Activated CD4-positive, alpha-beta T cell treated with anti-CD3 and anti-CD28 coated beads for 1 hour (primary cell): ENCODE measurements around the gene SORD.
"Not testable (repeated sequence)": the region's sequence is repeated elsewhere in the genome, so short reads cannot be mapped to it uniquely, and the experiment has no call there.

Experiments used
- DNase-seq: peaks from one replicate; pipeline ENCODE4 v3.0.0-alpha.2; 2020

SORD gene

DNA sequence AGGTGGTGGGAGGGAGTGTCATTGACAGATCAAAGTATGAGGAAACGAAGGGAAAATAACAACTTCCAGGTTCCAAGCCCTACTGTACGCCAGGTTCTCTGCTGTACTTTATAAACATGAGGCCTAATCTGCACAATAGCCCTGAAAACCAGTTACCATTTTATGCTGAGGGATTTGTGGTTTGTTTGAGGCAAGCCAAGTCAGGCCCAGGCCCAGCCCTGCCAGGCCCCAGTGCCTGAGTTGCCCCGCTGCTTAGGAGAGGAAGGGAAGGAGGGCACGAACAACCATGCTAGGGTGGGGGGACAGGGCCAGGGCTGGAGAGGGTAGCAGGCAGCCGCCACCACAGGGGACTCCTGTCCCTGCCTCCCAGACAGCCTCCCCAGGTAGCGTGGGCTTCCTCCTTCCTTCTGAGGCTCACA, 47.0 kb downstream of the SORD start:
- DNase-seq: not testable (repeated sequence)

DNA sequence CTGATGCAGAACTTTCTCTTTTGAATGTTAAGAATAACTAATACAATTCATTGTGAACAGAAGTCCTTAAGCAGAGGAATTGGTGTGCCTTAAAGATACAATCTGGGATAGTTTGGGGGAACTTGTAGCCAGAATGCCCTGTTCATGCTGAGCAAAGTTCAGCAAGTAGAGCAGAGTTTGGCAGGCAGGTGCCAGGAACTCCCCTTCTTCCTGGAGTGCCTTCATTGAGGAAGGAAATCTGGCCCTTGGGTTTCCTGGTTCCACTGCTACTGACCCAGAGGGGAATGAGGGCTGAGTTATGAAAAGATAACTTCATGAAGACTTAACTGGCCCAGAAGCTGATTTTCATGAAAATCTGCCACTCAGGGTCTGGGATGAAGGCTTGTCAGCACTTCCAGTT, 50.6 kb downstream of the SORD start:
- DNase-seq: not testable (repeated sequence)

DNA sequence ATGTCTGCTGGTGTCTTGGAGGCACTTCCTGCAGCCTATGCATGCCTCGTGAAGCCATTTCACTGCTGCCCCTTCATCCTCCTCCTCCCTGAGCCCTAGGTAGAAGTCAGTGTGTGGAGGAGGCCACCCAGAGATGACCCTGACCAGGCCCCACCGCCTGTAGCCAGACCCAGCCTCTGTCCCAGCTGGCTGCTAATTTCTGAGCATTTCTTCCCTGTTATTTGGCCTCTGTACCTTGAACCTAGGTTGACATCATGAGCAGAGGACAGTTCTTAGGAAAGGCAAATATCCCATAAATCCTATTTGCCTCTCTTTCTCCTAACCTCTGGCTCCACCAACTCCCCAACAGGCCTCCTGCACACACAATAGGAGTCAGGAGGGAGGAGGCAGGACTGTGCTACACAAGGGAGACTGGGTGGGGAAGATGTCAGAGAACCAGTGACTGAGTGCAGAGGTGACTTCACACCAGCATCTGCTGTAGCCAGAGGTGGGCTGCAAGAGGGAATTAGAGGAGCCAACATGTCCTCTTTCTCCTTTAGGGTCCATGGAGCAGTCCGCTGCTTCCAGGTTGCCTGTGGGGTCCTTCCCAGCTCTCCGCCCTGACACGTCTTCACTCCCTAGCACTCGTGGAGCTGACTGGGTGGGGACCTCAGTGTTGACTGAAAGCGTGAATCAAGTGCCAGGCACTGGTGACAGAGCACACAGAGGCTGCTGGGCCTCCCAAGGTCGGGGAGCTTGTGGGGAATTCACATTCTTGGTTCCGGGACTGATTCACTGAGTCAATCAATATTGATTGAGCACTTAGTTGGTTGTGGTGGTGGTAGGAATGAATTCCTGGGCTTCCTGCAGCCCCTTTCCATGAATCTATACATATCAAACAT, 52.7 kb downstream of the SORD start:
- not testable (repeated sequence) for DNase-seq

DNA sequence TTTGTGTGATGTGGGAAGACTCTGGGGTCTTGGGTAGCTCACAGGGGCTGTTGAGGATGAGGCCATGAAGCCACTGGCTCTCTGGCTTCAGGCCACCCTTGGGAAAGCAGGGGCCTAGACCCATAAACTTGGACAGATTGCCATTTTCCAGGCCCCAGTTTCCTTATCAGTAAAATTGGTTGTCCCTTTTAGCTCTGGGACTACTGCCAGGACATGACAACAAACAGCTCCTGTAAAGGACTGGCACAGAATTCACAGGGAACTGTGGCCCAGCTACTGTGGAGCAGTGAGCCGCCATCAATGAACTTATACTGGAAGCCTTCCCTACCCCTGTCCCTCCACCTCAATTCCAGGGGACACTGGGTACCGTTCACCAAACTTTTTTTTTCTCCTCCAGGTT, 54.4 kb downstream of the SORD start:
- DNase-seq: not testable (repeated sequence)

DNA sequence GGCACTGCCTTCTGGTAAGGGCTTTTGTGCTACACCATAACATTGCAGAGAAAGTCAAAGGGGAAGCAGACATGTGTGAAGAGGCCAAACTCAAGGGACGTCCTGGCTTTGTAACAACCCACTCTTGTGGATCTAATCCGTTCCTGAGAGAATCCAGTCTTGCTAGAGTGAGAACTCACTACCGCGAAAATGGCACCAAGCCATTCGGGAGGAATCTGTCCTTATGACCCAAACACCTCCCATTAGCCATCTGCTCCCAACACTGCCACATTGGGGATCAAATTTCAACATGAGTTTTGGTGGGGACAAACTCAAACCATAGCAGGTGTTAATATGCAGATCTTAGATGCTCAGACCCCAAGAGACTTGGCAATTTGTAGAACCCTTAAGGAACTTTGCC, 56.2 kb downstream of the SORD start:
- not testable (repeated sequence) for DNase-seq

DNA sequence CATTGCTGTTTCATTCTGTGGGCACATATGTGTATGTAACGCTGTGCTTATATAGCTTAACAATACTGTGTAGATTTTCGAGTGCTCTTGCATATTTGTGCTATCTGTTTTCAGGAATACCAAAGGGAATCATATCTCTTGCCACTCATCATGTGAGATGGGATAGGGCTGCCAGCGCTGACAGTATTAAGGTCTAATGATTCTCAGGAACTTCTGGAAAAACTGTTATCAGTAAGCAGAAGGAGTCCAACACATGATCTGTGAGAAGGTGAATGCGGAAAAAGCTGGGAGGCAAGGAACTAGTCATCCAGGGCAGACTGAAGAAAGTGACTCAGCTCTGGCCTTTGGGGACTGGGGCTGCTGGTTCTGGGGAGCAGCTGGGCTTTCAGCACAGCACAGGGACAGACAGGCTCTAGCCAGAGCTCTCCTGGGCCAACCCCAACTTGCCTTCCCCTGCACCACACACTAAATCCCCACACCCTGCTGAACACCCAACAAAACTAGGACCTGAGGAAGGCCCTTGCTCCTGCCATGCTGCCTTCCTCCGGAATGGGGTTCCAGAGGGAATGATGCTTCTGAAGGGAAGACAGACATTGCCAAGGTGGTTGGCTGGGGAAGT, 56.7 kb downstream of the SORD start:
- not testable (repeated sequence) for DNase-seq

DNA sequence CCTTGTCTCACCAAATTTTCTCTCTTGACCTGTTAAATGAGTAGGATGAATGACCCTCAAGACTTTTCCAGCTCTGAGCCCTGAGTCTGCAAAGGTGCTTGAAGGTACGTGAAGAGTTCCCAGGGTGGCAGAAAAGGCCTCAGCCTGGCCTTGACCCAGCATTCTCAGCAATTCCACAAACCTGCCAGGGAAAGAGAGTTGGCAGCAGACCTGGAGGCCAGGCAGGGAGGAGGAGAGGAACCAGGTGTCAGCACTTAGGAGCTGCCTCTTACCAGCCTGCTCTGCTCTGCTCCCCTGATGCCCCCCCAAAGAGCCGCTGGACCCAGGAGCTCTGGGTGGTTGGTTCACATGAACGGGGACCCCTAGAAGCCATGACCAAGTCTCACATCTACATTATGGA, 57.6 kb downstream of the SORD start:
- DNase-seq: not testable (repeated sequence)

DNA sequence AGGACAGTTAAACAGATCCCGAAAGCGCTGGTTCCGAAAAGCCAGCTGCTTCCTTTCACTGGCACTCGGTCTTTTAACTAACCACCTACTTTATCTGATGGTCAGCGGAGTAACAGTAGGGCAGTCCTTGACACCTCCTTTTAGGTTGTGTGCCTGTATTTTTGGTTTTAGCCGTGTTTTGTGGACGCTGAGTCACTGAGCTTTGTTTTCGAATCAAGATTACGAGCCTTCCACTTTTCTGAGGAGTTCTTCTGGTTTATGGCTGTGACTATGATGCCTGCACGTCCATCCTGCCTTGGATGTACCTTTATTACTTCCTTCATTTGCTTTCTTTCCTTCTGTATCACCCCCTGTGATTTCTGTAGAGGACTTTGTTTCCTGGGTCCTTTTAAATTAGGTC, 59.4 kb downstream of the SORD start:
- DNase-seq: not testable (repeated sequence)

DNA sequence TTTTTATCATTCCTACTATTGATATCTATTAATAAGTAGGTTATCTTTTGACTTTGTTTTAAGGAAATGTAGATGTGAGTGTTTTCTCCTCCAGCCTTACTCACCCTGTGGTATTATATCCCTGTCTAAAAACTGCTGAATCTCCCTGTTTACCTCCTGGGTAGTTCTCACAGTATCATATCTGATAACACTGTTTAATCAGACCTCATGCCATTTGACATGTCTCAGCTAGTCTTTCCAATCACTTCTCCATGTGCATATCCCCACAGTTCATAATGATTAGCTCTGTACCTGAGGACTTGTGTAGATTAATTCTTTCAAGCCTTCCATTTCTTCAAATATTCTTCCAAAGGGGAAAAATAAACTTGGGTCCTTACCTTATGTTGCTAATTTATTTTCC, 60.2 kb downstream of the SORD start:
- DNase-seq: no peak

DNA sequence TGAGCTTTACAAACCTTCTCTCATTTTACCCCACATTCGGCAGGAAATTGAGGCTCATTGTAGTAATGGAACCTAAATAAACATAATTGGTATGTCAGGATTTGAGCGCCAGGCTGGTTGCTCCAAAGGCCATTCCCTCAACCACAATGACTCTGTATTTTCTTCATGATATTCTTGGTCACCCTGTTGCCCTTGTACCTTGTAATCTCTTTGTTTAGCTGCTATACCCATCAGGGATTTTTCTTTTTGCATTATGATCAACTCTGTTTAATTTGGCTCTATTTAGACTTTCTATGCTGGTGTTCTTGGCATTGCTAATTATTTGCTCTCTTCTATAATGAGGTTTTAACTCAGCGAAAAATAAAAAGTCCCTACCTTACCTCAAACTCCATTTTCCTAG, 61.2 kb downstream of the SORD start:
- no peak for DNase-seq

DNA sequence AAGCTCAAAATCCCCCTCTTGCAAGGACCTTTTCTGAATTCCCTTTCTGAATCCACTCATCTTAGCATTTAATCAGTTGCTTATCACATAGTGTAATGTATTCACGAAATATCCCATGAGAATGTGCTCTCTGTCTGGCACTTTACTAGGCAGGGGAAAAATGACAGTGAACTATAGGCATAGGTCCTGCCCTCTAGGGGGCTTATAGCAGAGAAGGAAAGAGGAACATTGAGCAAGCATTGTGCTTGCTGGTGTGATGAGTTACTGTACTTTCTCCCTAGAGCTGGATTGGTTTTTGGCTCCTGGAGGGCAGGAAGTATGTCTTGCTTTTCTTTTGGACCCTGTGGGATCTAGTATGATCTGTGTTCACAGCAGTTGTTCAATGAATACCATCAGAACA, 64.5 kb downstream of the SORD start:
- no peak for DNase-seq

DNA sequence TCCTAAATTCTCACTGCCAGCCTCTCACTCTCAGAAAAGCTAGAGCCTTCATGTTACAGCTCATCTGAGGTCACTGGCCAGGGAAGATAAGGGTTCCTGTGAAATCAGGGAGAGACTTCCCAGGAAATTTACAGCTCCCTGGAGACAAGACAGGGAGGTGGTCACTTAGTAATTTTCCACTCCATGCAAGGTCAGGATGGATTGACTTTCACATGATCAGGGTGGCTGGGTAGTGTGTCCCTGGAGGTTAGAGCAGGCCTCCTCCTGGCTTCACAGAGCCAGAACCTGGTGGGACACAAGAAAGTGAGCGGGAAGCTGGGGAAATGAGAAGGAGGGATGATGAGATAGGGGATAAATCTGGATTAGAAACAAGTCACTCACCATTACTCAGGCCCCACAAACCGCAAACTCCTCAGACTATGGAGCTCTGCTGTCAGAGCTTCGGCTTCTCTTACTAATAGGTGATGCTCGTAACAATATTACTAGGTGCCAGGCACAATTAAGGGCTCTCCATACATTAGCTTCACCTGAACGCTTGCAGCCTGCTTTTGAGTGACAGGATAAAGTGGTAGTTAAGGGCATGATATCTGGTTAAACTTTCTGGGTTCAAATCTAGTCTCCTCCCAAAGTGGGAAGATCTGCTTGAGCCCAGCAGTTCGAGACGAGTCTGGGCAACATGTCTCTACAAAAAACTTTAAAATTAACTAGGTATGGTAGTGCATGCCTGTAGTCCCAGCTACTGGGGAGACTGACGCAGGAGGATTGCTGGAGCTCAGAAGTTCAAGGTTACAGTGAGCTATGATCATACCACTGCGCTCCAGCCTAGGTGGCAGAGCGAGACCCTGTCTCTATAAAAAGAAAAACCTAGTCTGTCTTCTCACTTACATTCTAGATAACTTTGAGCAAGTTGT, 66.1 kb downstream of the SORD start:
- no peak for DNase-seq

DNA sequence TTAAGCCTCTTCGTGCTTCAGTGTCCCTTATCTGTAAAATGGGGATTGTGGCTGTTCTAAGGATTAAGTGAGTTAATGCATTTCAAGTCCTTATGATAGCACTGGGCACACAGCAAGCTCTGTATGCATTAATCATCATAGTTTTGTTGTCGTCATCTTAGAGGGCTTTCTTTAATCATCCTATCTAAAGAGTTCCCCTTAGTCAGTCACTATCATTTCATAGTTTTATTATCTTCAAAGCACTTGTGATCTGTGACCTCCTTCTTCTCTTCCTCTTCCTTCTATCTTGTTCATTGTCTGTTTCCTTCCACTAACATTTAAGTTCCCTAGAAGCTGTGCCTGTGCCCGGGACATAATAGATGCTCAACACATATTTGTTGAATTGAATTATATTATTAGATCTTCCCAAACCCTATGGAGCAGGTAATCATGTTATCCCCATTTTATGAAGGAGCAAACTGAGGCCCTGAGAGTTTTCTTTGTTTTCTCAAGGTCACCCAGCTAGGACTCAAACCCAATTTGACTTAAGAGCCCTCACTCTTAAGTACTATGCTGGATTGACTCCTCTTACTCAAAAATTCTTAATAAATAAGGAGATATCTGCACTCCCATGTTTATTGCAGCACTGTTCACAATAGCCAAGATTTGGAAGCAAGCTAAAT, 66.8 kb downstream of the SORD start:
- DNase-seq: no peak

DNA sequence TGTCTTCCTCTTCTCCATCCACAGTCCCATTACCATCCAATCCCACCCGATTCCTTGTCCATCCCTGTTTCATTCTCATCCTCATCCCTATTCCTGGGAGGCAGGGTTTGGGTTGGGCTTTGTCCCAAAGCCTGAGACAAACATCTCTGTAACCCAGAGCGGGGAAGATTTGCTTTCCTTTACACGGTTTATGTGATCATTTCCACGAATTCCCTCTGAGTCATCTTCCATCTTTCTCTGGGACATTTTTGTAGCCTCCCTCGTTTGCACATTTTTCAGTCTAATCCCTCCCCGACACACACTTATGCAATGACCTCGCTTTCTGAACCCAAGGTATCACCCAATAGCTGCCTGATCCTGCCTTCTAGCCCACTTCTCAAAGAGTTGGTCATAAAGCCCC, 68.2 kb downstream of the SORD start:
- DNase-seq: no peak

DNA sequence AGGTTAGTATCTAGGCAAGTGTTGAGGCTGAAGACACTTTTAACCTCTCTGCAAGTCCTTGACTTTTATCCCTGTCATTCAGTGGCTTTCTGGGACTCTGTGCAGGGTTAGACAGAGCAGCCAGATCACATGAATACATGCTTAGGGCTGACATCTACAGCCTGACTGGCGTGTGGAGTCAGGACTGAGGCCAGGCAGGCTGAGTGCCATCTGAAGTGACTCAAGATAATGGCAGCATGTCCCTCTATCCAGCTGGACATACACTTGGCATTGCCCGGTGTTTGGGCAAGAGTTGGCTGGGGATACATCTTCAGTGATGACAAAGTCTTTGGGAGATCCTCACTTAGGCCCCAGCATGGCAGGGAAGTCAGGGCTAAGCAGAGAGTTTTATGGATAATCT, 68.6 kb downstream of the SORD start:
- DNase-seq: no peak

DNA sequence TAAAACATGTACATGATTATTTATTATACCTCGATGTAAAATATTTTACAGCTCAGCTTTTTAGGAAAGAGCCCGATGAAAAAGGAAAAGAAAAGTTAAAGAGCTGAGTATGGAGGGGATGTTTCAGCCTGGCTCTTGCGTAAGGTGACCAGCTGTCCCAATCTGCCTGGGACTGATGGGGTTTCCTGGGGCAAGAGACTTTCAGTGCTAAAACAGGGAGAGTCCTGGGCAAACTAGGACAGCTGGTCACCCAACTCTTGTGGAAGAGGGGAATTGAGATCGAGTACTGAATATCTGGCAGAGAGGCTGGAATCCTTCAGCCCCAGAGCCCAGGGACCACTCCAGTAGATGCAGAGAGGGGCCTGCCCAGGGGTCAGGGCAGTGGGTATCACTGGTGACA, 70.0 kb downstream of the SORD start:
- DNase-seq: no peak

DNA sequence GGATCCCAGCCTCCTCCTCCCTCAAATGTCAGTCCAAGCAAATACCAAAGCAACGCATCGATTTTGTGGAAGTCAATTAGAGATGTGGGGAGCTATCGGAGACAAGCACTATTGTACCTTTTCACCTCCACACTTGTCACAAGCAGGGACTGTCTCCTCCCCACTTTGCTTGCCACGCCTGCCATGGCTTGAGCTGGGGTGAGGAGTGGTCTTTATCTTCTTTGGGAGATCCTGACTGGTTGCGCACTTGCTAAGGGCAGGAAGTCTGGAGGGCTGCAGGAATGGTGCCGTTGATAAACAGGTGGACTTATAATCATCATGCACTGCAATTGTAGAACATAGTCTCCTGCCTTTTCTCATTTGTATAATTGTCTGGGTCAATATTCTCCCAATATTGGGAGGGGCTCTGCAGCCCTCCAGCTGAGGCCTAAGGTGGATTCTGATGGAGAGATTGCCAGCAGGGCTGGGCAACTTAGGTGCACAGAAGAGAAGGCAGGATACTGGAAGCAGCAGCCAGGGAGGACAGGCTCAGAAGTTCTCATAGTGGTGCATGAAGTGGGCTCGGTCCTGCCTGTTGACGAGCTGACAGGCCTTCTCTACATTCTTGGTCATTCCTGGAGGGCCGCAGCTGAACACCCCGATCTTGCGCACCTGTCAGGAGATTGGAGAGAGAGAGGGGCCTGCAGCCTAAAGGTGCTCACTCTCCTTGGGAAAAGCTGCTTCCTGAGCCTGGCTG, 70.8 kb downstream of the SORD start:
- DNase-seq: no peak

DNA sequence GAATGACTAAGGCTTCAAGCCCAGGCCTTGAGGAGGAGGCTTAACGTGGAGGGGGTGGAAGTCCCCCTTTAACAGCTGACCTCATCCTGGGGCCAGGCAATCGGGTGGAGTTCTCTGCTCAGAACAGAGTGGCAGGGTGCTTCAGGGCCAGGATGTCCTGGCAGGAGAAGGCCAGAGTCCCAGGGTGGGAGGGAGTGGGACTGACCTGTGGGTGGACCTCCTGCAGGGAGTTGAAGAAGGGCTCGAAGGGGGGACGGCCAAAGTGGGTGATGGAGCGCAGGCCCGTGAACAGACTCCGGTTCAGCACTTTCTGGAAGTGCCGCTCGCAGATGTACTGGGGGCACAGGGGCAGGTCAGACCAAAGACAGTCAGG, 71.3 kb downstream of the SORD start:
- DNase-seq: no peak

DNA sequence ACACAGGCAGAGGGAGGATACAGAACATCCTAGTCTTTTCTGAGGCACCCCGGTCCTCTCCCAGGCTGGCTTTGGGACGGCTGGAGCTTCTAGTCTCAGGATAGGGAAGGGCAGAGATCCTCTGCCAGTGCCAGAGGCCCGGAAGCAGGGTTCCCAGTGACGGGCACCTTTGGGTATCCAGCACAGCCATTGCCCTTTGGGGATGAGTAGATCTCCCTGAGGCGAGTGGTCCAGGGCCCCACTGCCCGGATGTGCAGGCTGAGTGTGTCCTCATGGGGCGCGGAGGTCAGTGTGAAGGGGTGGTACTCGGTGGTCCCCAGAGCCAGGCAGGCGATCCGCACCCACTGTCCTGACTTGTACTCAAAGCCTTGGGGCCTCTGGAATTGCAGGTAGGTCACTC, 72.7 kb downstream of the SORD start:
- DNase-seq: no peak

DNA sequence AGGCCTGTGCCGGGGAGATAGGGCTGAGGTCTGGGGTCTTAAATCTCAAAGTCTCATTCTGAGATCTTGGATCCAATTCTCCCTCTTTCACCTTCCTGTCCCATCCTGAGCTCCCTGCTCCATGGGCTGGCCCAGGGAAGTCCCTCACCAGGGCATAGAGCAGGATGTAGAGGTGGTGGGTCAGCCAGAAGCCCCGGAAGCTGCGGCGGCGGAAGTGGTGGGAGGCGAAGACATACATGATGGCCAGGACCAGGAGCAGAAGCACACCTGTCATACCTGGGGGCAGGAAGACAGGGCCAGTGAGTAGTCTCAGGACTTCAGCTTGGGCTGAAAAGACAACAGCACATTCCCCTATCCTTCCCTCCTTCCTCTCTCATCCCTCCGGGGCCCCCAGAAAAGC, 74.5 kb downstream of the SORD start:
- DNase-seq: no peak

DNA sequence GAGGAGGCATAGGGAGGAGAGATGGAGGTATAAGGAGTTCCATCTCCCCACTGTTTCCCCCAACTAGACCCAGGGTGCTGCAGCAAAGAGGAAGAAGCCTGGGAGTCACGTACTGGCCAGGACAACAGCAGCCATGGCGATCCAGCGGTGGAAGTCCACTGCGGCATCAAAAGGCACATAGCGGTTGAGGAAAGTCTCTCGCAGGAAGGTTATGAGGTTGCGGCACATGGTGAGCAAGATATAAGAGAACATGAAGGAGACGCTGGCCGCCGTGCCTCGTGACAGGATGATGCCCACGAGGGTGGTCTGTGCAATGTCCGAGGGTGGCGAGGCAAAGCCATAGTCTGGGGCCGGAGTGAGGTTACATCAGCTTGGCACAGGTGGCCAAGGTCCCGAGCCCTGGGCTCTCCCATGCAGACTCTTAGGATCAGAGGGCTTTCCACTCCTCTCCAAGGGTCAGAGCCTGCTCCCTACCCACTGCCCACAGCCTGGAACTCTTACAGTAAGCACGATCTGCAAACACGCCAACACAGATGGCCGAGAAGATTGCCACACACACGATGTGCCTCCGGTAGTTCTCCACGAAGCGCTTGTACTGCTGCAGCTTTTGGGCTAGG, 76.7 kb downstream of the SORD start:
- no peak for DNase-seq
